Neural progenitor cell (in vitro differentiated cells): ENCODE data around the gene IQGAP1. TPM values are rescaled to one million over a fixed set of nuclear protein-coding genes. Genes with fewer than 3 reads are reported as not detected.

Experiments used
- DNase-seq: peaks from one replicate; pipeline ENCODE4 v3.0.0-alpha.2; 2016; ENCODE audit warnings: low spot score
- H2AFZ ChIP-seq: fragments of 200-600 bp; sonication (generic); replicated peaks from 2 replicates; pipeline ENCODE4 v1.6.1; 2016; ENCODE audit warnings: antibody characterized with exemption
- H3F3A ChIP-seq: fragments of 200-600 bp; sonication (generic); 2 replicates; pipeline ENCODE4 v1.6.1; 2016; ENCODE audit warnings: antibody characterized with exemption, low read depth
- H3K27ac ChIP-seq: fragments of 200-600 bp; sonication (generic); 2 replicates; pipeline ENCODE4 v1.5.1; 2016; ENCODE audit warnings: mild to moderate bottlenecking
- H3K27me3 ChIP-seq: fragments of 200-600 bp; sonication (generic); 2 replicates; pipeline ENCODE4 v1.6.1; 2016; ENCODE audit warnings: mild to moderate bottlenecking, moderate library complexity
- H3K36me3 ChIP-seq: fragments of 200-600 bp; sonication (generic); 2 replicates; pipeline ENCODE4 v1.5.1; 2016
- H3K4me1 ChIP-seq: fragments of 200-600 bp; sonication (generic); 2 replicates; pipeline ENCODE4 v1.6.1; 2016; ENCODE audit warnings: mixed run types
- H3K4me2 ChIP-seq: fragments of 200-600 bp; sonication (generic); 2 replicates; pipeline ENCODE4 v1.6.1; 2016
- H3K4me3 ChIP-seq: fragments of 200-600 bp; sonication (generic); 2 replicates; pipeline ENCODE4 v1.5.1; 2016
- H3K79me2 ChIP-seq: fragments of 200-600 bp; sonication (generic); 2 replicates; pipeline ENCODE4 v1.6.1; 2016; ENCODE audit warnings: low read depth
- H3K9ac ChIP-seq: fragments of 200-600 bp; sonication (generic); 2 replicates; pipeline ENCODE4 v1.6.1; 2016
- H3K9me3 ChIP-seq: fragments of 200-600 bp; sonication (generic); 2 replicates; pipeline ENCODE4 v1.5.1; 2016; ENCODE audit warnings: low read depth
- H4K20me1 ChIP-seq: fragments of 200-600 bp; sonication (generic); 2 replicates; pipeline ENCODE4 v1.6.1; 2016; ENCODE audit warnings: low read depth
- H3K27ac Mint-ChIP-seq: 3 replicates; pipeline ENCODE4 v1.8.0; 2021; ENCODE audit warnings: mixed read lengths
- H3K27me3 Mint-ChIP-seq: 2 replicates; pipeline ENCODE4 v1.8.0; 2022; ENCODE audit warnings: low read depth, mild to moderate bottlenecking, inconsistent platforms, moderate library complexity, mixed read lengths; ENCODE audit not compliant: insufficient read depth
- H3K36me3 Mint-ChIP-seq: 3 replicates; pipeline ENCODE4 v1.8.0; 2021; ENCODE audit warnings: mixed read lengths
- H3K4me1 Mint-ChIP-seq: 3 replicates; pipeline ENCODE4 v1.8.0; 2021; ENCODE audit warnings: mixed read lengths
- H3K4me3 Mint-ChIP-seq: 3 replicates; pipeline ENCODE4 v1.8.0; 2021; ENCODE audit warnings: mild to moderate bottlenecking, moderate library complexity, mixed read lengths
- H3K9me3 Mint-ChIP-seq: 3 replicates; pipeline ENCODE4 v1.8.0; 2020; ENCODE audit warnings: mixed read lengths
- CTCF ChIP-seq: fragments of 200-600 bp; sonication (generic); IDR thresholded peaks from 2 replicates; pipeline ENCODE4 v1.5.1; 2017; ENCODE audit warnings: antibody characterized with exemption, mild to moderate bottlenecking
- EZH2 ChIP-seq: fragments of 200-600 bp; sonication (generic); IDR thresholded peaks from 2 replicates; pipeline ENCODE4 v1.6.1; 2017; ENCODE audit warnings: antibody characterized with exemption, mild to moderate bottlenecking, moderate library complexity
- EZH2phosphoT487 ChIP-seq: fragments of 200-600 bp; sonication (generic); IDR thresholded peaks from 2 replicates; pipeline ENCODE4 v1.6.1; 2017; ENCODE audit warnings: antibody characterized with exemption
- total RNA-seq: library from RNA; depleted of rRNA; stranded (reverse); fragments of >200 nt; gene quantifications from 2 replicates; pipeline ENCODE4 v1.2.3, GENCODE V29; 2015; ENCODE audit warnings: low replicate concordance

Gene IQGAP1
- total RNA-seq, 1 donor from 2014 or later = 44.8 TPM

DNA sequence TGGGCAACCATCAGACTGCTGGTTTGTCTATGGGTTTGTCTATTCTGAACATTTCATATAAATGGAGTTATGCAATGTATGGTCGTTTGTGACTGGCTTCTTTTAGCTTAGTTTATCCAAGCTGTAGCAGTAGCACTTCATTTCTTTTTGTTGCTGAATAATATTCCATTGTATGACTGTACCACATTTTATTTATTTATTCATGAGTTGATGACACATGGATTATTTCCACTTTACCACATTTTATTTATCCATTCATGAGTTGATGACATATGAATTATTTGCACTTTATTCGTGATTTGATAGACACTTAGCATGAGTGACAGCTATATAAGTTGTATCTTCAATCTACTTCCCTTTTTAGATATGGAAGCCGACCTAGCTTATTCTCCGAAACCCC lies 70.0 kb downstream of the IQGAP1 start:
- Histone ChIP-seq H3K79me2 (no peaks in the 10 kb centered on the region), H4K20me1 (no peaks in the 10 kb centered on the region), H3K4me2 (no peak overlapping the region), H3K27ac (no peak overlapping the region), H3K9me3 (no peaks in the 10 kb centered on the region), H3K27me3 (no peaks in the 10 kb centered on the region), H3K36me3 (no peaks in the 10 kb centered on the region), H3K9ac (no peak overlapping the region), H3K4me3 (no peak overlapping the region), H3K4me1 (peaks cover 11% of the 10 kb centered on the region), H2AFZ (no peak overlapping the region), H3F3A (peaks cover 16% of the 10 kb centered on the region)
- no peaks in the 10 kb centered on the region for H3K9me3 Mint-ChIP-seq
- H3K27me3 Mint-ChIP-seq = no peaks in the 10 kb centered on the region
- no peak for DNase-seq
- no peaks in the 10 kb centered on the region for H3K4me1 Mint-ChIP-seq
- no peak overlapping the region for H3K27ac Mint-ChIP-seq
- TF ChIP-seq CTCF = no peak
- TF ChIP-seq EZH2phosphoT487 = no peak
- no peak for TF ChIP-seq EZH2
- H3K4me3 Mint-ChIP-seq = no peak overlapping the region
- H3K36me3 Mint-ChIP-seq = peaks cover 22% of the 10 kb centered on the region

- no peaks in the 10 kb centered on the region for H3K4me1 Mint-ChIP-seq
- H3K9ac ChIP-seq = no peak overlapping the region
- no peak overlapping the region for H3K4me3 ChIP-seq
- H3K27me3 ChIP-seq = no peaks in the 10 kb centered on the region
- peaks cover 11% of the 10 kb centered on the region for H3K4me1 ChIP-seq
- H3K36me3 Mint-ChIP-seq = peaks cover 15% of the 10 kb centered on the region
- no peak overlapping the region for H2AFZ ChIP-seq
- no peak for DNase-seq
- H3F3A ChIP-seq = peaks cover 16% of the 10 kb centered on the region
- H4K20me1 ChIP-seq = no peaks in the 10 kb centered on the region
- no peak overlapping the region for H3K27ac Mint-ChIP-seq
- no peaks in the 10 kb centered on the region for H3K36me3 ChIP-seq
- H3K9me3 ChIP-seq = no peaks in the 10 kb centered on the region
- no peak overlapping the region for H3K4me3 Mint-ChIP-seq
- H3K27me3 Mint-ChIP-seq = no peaks in the 10 kb centered on the region
- H3K79me2 ChIP-seq = no peaks in the 10 kb centered on the region
- TF ChIP-seq EZH2phosphoT487 = no peak
- TF ChIP-seq CTCF = no peak
- no peak for TF ChIP-seq EZH2
- no peak overlapping the region for H3K27ac ChIP-seq
- H3K4me2 ChIP-seq = no peak overlapping the region
- no peaks in the 10 kb centered on the region for H3K9me3 Mint-ChIP-seq
Measured at GRCh38 chr15:90459368-90459767, 71.3 kb downstream of the IQGAP1 start.

- Histone ChIP-seq H3K9me3 (no peaks in the 10 kb centered on the region), H3F3A (peaks cover 16% of the 10 kb centered on the region), H3K4me2 (no peak overlapping the region), H3K4me3 (no peak overlapping the region), H3K27me3 (no peaks in the 10 kb centered on the region), H3K36me3 (no peaks in the 10 kb centered on the region), H4K20me1 (no peaks in the 10 kb centered on the region), H3K4me1 (peaks cover 11% of the 10 kb centered on the region), H3K9ac (no peak overlapping the region), H3K27ac (no peak overlapping the region), H2AFZ (no peak overlapping the region), H3K79me2 (no peaks in the 10 kb centered on the region)
- Mint-ChIP-seq H3K4me1 (no peaks in the 10 kb centered on the region), H3K27ac (no peak overlapping the region), H3K36me3 (peaks cover 13% of the 10 kb centered on the region), H3K9me3 (no peaks in the 10 kb centered on the region), H3K27me3 (no peaks in the 10 kb centered on the region), H3K4me3 (no peak overlapping the region)
- no peak for DNase-seq
- no peak for TF ChIP-seq EZH2
- no peak for TF ChIP-seq CTCF
- no peak for TF ChIP-seq EZH2phosphoT487
Measured at GRCh38 chr15:90460142-90460824, 72.2 kb downstream of the IQGAP1 start.
